ENCODE measurements around the gene TXNL1. TPM values are rescaled to one million over a fixed set of nuclear protein-coding genes. Genes with fewer than 3 reads are reported as not detected.

The TXNL1 gene
- total RNA-seq, 1 experiment from 2014 or later = 86.6 TPM

DNA sequence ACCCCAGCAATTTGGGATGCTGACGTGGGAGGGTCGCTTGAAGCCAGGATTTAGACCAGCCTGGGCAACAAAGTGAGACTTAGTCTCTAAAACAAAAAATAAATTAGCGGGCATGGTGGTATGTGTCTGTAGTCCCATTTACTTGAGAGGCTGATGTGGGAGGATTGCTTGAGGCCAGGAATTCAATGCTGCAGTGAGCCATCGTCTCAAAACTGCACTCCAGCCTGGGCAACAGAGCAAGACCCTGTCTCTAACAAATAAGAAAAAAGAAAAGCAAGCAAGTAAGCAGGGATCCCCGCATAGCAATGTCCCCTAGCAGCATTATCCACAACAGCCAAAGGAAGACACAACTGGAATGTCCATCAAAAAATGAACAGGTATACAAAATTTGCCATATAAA, 3.4 kb downstream of the TXNL1 start:
- POLR2A ChIA-PET = no interaction called here
- no TSS peak for BruUV-seq (replicated peaks)
- intact Hi-C loops (cut with micrococcal nuclease) = no loop called here
- H3K4me1 Mint-ChIP-seq (ENCODE audit: insufficient read depth, unreplicated experiment) = peaks cover 31% of the 10 kb centered on the region
- CTCF ChIA-PET = no interaction called here
- no peak for DNase-seq (ENCODE audit: unreplicated experiment)
- peak overlapping the region; percentile 69 for H3K27ac Mint-ChIP-seq (ENCODE audit: low read depth, unreplicated experiment)
- no peaks in the 10 kb centered on the region for H3K27me3 Mint-ChIP-seq (ENCODE audit: insufficient read depth, unreplicated experiment)
- H3K36me3 Mint-ChIP-seq (ENCODE audit: insufficient read depth, unreplicated experiment) = peaks cover 45% of the 10 kb centered on the region
- H3K9me3 Mint-ChIP-seq (ENCODE audit: unreplicated experiment) = no peaks in the 10 kb centered on the region
- H3K4me3 Mint-ChIP-seq (ENCODE audit: unreplicated experiment) = peak overlapping the region; percentile 98
- TF ChIP-seq, protein P1, sequence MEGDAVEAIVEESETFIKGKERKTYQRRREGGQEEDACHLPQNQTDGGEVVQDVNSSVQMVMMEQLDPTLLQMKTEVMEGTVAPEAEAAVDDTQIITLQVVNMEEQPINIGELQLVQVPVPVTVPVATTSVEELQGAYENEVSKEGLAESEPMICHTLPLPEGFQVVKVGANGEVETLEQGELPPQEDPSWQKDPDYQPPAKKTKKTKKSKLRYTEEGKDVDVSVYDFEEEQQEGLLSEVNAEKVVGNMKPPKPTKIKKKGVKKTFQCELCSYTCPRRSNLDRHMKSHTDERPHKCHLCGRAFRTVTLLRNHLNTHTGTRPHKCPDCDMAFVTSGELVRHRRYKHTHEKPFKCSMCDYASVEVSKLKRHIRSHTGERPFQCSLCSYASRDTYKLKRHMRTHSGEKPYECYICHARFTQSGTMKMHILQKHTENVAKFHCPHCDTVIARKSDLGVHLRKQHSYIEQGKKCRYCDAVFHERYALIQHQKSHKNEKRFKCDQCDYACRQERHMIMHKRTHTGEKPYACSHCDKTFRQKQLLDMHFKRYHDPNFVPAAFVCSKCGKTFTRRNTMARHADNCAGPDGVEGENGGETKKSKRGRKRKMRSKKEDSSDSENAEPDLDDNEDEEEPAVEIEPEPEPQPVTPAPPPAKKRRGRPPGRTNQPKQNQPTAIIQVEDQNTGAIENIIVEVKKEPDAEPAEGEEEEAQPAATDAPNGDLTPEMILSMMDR (IDR thresholded peaks at IDR 0.05; ENCODE audit: unreplicated experiment) = no peak

DNA sequence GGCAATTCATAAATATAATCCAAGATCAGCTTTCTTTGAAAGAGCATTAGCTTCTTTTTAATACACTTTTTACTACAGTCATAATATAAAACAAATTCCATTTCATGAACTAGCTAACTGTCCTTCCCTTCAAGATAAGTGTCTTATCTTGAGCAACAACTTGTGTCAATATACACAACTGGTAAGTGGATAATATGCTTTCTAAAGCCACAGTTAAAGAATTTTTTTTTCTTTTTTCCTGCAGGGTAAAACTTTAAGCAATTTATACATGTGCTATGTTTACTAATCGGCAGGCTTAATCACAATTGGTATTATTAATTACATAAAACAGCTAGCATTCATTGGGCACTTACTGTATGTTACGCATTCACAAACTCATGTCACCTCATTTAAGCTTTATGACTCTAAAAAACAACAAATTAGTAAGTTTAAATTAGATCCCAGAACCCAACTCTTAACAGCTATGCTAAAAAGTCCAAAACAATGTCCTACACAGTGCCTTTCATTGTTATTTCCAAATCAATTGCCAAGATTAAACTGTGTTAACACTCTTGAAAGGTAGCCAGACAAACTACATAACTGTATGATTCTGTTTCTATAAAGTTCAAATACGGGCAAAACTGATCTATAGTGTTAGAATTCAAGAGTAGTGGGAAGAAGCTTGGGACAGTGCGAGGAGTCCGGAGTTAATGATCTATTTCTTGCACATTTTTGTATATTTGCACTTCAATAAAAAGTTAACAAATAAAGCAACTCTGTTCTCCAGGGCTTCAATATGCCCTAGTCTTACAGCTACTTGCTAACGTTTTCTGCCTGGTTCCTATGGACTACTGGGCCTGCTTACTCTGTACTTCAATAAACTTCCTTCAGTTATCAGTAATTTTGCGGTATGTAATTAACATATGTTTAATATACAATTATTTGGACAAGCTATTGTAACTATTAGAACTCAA, 6.0 kb downstream of the TXNL1 start:
- Mint-ChIP-seq H3K36me3 (ENCODE audit: insufficient read depth, unreplicated experiment) (peaks cover 48% of the 10 kb centered on the region), H3K4me1 (ENCODE audit: insufficient read depth, unreplicated experiment) (peaks cover 30% of the 10 kb centered on the region), H3K4me3 (ENCODE audit: unreplicated experiment) (no peak overlapping the region), H3K9me3 (ENCODE audit: unreplicated experiment) (no peaks in the 10 kb centered on the region), H3K27me3 (ENCODE audit: insufficient read depth, unreplicated experiment) (no peaks in the 10 kb centered on the region), H3K27ac (ENCODE audit: low read depth, unreplicated experiment) (no peak overlapping the region)
- no TSS peak for BruUV-seq (replicated peaks)
- no peak for DNase-seq (ENCODE audit: unreplicated experiment)
- CTCF ChIA-PET = interaction anchor here (0.5 to 1.1 kb wide), 6 partner anchors 8 to 1693 kb away, joined by 3 to 8 read pairs (median 4); no protein-coding TSS in a partner anchor
- TF ChIP-seq, protein P1 (IDR thresholded peaks at IDR 0.05; ENCODE audit: unreplicated experiment) = no peak
- POLR2A ChIA-PET = no interaction called here
- intact Hi-C loops (cut with micrococcal nuclease) = no loop called here

DNA sequence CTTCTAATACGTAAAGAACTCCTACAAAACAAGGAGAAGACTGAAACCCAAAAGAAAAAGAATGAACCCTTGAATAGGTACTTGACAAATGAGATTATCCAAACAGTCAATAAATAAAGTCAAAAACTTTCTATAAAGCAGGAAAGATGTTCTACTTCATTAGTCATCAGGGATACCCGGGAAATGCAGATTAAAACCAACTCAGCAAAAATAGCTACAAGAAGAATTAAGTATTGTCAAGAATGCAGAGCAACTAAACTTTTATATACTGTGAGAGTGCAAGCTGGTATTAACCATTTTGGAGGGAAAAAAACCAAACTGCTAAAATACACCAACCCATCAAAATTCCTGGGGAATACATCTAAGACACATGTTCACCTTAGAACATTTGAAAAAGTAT, 10.4 kb downstream of the TXNL1 start:
- Mint-ChIP-seq H3K4me1 (ENCODE audit: insufficient read depth, unreplicated experiment) (peaks cover 9% of the 10 kb centered on the region), H3K36me3 (ENCODE audit: insufficient read depth, unreplicated experiment) (peaks cover 53% of the 10 kb centered on the region), H3K27ac (ENCODE audit: low read depth, unreplicated experiment) (no peak overlapping the region), H3K9me3 (ENCODE audit: unreplicated experiment) (no peaks in the 10 kb centered on the region), H3K27me3 (ENCODE audit: insufficient read depth, unreplicated experiment) (no peaks in the 10 kb centered on the region), H3K4me3 (ENCODE audit: unreplicated experiment) (no peak overlapping the region)
- BruUV-seq (replicated peaks) = no TSS peak
- ChIA-PET POLR2A (interaction anchor here (1.2 kb wide), 1 partner anchor 10 kb away, joined by 9 read pairs; the partner anchor contains the start of gene TXNL1), CTCF (interaction anchor here (0.5 to 0.6 kb wide), 2 partner anchors 437 to 758 kb away, joined by 3 read pairs; no protein-coding TSS in a partner anchor)
- intact Hi-C loops (cut with micrococcal nuclease) = no loop called here
- DNase-seq (ENCODE audit: unreplicated experiment) = no peak
- TF ChIP-seq, protein P1 (IDR thresholded peaks at IDR 0.05; ENCODE audit: unreplicated experiment) = no peak

DNA sequence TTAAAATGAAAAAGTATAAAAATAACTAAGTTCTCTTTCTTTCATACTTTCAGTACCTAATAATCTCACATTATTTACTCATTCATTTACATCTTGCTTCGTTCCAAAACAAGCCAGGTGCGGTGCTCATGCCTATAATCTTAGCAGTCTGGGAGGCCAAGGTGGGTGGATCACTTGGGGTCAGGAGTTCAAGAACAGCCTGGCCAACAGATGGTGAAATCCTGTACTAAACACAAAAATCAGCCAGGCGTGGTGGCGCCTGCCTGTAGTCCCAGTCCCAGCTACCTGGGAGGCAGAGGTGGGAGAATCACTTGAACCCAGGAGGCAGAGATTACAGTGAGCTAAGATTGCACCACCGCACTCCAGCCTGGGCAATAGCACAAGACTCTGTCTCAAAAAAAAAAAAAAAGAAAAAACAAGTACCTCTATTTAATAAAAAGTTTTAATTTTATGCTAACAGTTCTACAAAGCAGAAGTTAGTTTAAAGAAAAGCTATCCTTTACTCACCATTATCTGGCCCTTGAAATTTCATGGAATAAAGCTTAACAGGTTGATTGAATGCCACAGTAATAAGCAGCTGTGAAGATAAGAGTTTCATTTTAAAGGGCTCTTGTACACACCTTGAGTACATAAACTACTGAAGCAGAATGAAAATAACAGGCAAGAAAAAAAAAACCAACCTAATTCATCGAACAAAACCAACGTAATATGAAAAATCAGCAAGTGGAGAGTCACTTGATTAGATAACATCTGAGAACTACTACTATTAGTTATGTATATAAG, 22.5 kb downstream of the TXNL1 start:
- no peak overlapping the region for H3K27ac Mint-ChIP-seq (ENCODE audit: low read depth, unreplicated experiment)
- H3K36me3 Mint-ChIP-seq (ENCODE audit: insufficient read depth, unreplicated experiment) = peaks cover 92% of the 10 kb centered on the region
- no TSS peak for BruUV-seq (replicated peaks)
- DNase-seq (ENCODE audit: unreplicated experiment) = no peak
- H3K9me3 Mint-ChIP-seq (ENCODE audit: unreplicated experiment) = no peaks in the 10 kb centered on the region
- TF ChIP-seq, protein P1 (IDR thresholded peaks at IDR 0.05; ENCODE audit: unreplicated experiment) = no peak
- no peaks in the 10 kb centered on the region for H3K27me3 Mint-ChIP-seq (ENCODE audit: insufficient read depth, unreplicated experiment)
- CTCF ChIA-PET = no interaction called here
- peaks cover 4% of the 10 kb centered on the region for H3K4me1 Mint-ChIP-seq (ENCODE audit: insufficient read depth, unreplicated experiment)
- POLR2A ChIA-PET = interaction anchor here (0.6 to 0.8 kb wide), 3 partner anchors 12 to 595 kb away, joined by 3 read pairs; no protein-coding TSS in a partner anchor
- H3K4me3 Mint-ChIP-seq (ENCODE audit: unreplicated experiment) = no peak overlapping the region
- intact Hi-C loops (cut with micrococcal nuclease) = no loop called here

All from MCF 10A (cell line).